SK-N-SH (cell line): ENCODE data around the gene CUEDC2.

Source experiments
- CTCF ChIP-seq: fragments of 200-600 bp; sonication (generic); IDR thresholded peaks from 2 replicates; pipeline ENCODE4 v1.6.1; 2017; ENCODE audit warnings: antibody characterized with exemption, mild to moderate bottlenecking, moderate library complexity
- EP300 ChIP-seq, 2 experiments: IDR thresholded peaks; 2 replicates each; pipeline versions ENCODE4 v1.4.0 to v1.6.1; 2012; ENCODE audit warnings: borderline replicate concordance in 1 of 2, low read depth in 1 of 2, low read length in 1 of 2
- EZH2phosphoT487 ChIP-seq: fragments of 200-600 bp; sonication (generic); IDR thresholded peaks from 2 replicates; pipeline ENCODE4 v1.6.1; 2017; ENCODE audit warnings: low read depth, mixed run types, mild to moderate bottlenecking, antibody characterized with exemption, moderate library complexity, borderline replicate concordance
- FOXJ3 ChIP-seq: sonication (generic); formaldehyde crosslinking; IDR thresholded peaks from 2 replicates; pipeline ENCODE4 v1.5.1; 2020; ENCODE audit warnings: mild to moderate bottlenecking, missing genetic modification reagents
- FOXM1 ChIP-seq: IDR thresholded peaks from 2 replicates; pipeline ENCODE4 v1.4.0; 2012; ENCODE audit warnings: low read depth, mild to moderate bottlenecking
- RAD21 ChIP-seq: IDR thresholded peaks from 2 replicates; pipeline ENCODE4 v1.6.1; 2012; ENCODE audit warnings: mild to moderate bottlenecking, low read length
- RFX5 ChIP-seq: IDR thresholded peaks from 2 replicates; pipeline ENCODE4 v1.6.1; 2012; ENCODE audit warnings: mild to moderate bottlenecking, improper control_type of control experiment, low read length
- TAF1 ChIP-seq: IDR thresholded peaks from 2 replicates; pipeline ENCODE4 v1.6.1; 2012; ENCODE audit warnings: low read depth, mild to moderate bottlenecking, low read length, moderate library complexity, borderline replicate concordance
- TCF12 ChIP-seq: IDR thresholded peaks from 2 replicates; pipeline ENCODE4 v1.4.0; 2012
- ZBTB33 ChIP-seq: IDR thresholded peaks from 2 replicates; pipeline ENCODE4 v1.4.0; 2012; ENCODE audit warnings: low read depth, borderline replicate concordance

DNA sequence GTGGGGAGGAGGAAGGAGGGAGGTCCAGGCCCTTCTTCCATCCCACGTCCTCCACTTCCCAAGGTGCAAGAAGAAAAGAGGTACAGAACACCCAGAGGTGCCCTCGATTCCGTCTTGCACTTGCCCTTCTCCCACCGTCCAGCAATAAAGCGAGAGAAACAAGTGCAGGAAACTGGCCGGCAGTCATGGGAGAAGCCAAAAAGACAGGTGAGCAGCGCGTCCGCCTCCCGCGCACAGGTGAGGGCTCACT, 17.7 kb upstream of the CUEDC2 start:
- TF ChIP-seq FOXJ3 (CRISPR knock-in tag), result no peak
- TF ChIP-seq EP300 (IDR thresholded peaks at IDR 0.05; ENCODE audit: borderline replicate concordance in 1 of 2, low read depth in 1 of 2, low read length in 1 of 2), result no peak
- no peak for TF ChIP-seq CTCF
- no peak for TF ChIP-seq FOXM1
- no peak for TF ChIP-seq EZH2phosphoT487
- no peak for TF ChIP-seq RFX5
- TF ChIP-seq TAF1, result no peak
- TF ChIP-seq RAD21, result no peak
- TF ChIP-seq ZBTB33, result no peak
- no peak for TF ChIP-seq TCF12
